ENCODE results near the gene AQP10.
"Not testable (repeated sequence)": the region's sequence is repeated elsewhere in the genome, so short reads cannot be mapped to it uniquely, and the experiment has no call there.

Gene AQP10

GRCh38 chr1:154324669-154325582, 4.0 kb downstream of the AQP10 start, which contains the start of gene ATP8B2:
ATP8B2 (plus strand) TSS chr1:154325525; CDS start chr1:154328142, 2,617 bp downstream.
- peak; percentile 90 for DNase-seq

GRCh38 chr1:154325583-154326545, 5.0 kb downstream of the AQP10 start:
- DNase-seq, result peak; percentile 58

GRCh38 chr1:154326546-154327465, 5.9 kb downstream of the AQP10 start:
- DNase-seq, result no peak

GRCh38 chr1:154327466-154328317, 6.8 kb downstream of the AQP10 start:
- DNase-seq, result peak; percentile 34

- peak; percentile 89 for DNase-seq
Observed at GRCh38 chr1:154328318-154329151, 7.6 kb downstream of the AQP10 start.

GRCh38 chr1:154329152-154329521, 8.2 kb downstream of the AQP10 start:
- no peak for DNase-seq

GRCh38 chr1:154329551-154330131, 8.7 kb downstream of the AQP10 start:
- DNase-seq, result peak; percentile 36

GRCh38 chr1:154330669-154331068, 9.8 kb downstream of the AQP10 start:
- no peak for DNase-seq

GRCh38 chr1:154334079-154335024, 13.5 kb downstream of the AQP10 start:
- no peak for DNase-seq

GRCh38 chr1:154335025-154335714, 14.3 kb downstream of the AQP10 start:
- peak; percentile 94 for DNase-seq

- no peak for DNase-seq
Observed at GRCh38 chr1:154337253-154337894, 16.5 kb downstream of the AQP10 start.

GRCh38 chr1:154338875-154339274, 18.0 kb downstream of the AQP10 start:
- no peak for DNase-seq

- DNase-seq, result not testable (repeated sequence)
Observed at GRCh38 chr1:154341366-154341765, 20.5 kb downstream of the AQP10 start.

- DNase-seq, result no peak
Observed at GRCh38 chr1:154342132-154342531, 21.2 kb downstream of the AQP10 start.

- DNase-seq, result peak; percentile 84
Observed at GRCh38 chr1:154342836-154343472, 22.1 kb downstream of the AQP10 start.

GRCh38 chr1:154344977-154345837, 24.3 kb downstream of the AQP10 start:
- DNase-seq, result peak; percentile 77
